ENCODE results near the gene CD180.

The CD180 gene

DNA sequence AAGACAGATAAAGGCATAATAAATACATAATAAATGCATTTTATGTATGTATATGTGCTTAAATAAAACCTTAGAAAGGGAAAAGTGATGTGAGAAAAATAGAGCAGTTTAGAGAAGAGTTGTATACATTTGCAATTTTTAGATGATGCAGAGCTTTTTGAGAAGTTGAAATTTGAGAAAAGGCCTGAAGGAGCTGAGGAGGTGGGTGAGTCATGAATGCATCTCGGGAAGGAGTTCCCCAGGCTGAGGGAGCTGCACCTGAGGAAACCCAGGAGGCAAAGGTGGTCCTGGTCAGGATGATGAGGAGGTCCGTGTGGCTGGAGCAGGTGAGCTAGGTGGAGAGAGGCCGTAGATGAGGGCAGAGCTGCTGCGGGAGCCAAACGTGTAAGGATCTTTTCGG, 17.4 kb upstream of the CD180 start:
- TF ChIP-seq REST (IDR thresholded peaks at IDR 0.05; ENCODE audit: insufficient read depth in 1 of 2, low read depth in 2 of 2, low read length in 2 of 2) (no peak), TAF1 (IDR thresholded peaks at IDR 0.05; ENCODE audit: borderline replicate concordance, insufficient read depth, low read length) (no peak)

DNA sequence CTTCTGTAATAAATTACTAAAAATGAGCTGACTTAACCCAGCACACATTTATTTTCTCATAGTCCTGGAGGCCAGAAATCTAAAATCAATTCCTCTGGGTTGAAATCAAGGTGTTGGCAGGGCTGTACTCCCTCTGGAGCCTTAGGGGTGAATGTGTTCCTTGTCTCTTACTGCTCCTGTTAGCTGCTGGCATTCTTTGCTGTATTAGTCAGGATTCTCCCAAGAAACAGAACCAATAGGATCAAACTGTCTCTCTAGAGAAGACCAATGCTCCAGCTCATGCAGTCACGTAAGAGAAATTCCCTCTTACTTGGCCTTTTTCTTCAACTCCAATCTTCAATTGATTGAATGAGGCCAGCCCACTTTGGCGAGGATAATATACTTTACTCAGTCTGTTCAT, 15.3 kb upstream of the CD180 start:
- TF ChIP-seq SIN3A (IDR thresholded peaks at IDR 0.05; ENCODE audit: borderline replicate concordance, insufficient read depth, low read length) (no peak), FOXP2 (optimal IDR thresholded peaks at IDR 0.05; ENCODE audit: borderline replicate concordance, extremely low read depth, extremely low read length, insufficient read depth) (no peak), POLR2AphosphoS5 (IDR thresholded peaks at IDR 0.05; ENCODE audit: low read depth, low read length) (no peak), REST (IDR thresholded peaks at IDR 0.05; ENCODE audit: insufficient read depth in 1 of 2, low read depth in 2 of 2, low read length in 2 of 2) (no peak), TAF1 (IDR thresholded peaks at IDR 0.05; ENCODE audit: borderline replicate concordance, insufficient read depth, low read length) (no peak)

GRCh38 chr5:67209141-67209771, 12.7 kb upstream of the CD180 start:
- TF ChIP-seq POLR2AphosphoS5 (IDR thresholded peaks at IDR 0.05; ENCODE audit: low read depth, low read length) (no peak), REST (IDR thresholded peaks at IDR 0.05; ENCODE audit: insufficient read depth in 1 of 2, low read depth in 2 of 2, low read length in 2 of 2) (no peak), TAF1 (IDR thresholded peaks at IDR 0.05; ENCODE audit: borderline replicate concordance, insufficient read depth, low read length) (no peak), SIN3A (IDR thresholded peaks at IDR 0.05; ENCODE audit: borderline replicate concordance, insufficient read depth, low read length) (no peak), FOXP2 (optimal IDR thresholded peaks at IDR 0.05; ENCODE audit: borderline replicate concordance, extremely low read depth, extremely low read length, insufficient read depth) (no peak)

GRCh38 chr5:67208403-67208802, 11.8 kb upstream of the CD180 start:
- TF ChIP-seq SIN3A (IDR thresholded peaks at IDR 0.05; ENCODE audit: borderline replicate concordance, insufficient read depth, low read length): no peak

DNA sequence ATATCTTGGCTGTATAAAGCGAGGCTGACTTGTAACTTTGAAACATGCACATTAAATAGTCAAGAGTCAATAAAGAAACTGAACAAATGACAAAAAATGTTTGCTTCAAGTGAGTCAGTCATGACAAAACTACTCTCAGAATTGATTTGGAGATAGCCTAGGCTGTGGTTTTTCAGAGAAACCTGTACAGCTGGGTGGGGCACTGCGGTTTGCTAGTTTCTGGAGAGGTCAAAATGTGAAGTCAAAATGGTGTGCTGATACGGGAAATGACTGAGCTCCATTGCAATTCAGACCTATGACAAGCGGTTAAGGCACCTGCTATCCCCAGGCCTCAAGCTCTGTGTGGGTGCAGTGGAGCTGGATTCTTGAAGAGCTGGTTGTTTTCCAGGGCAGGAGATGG, 10.3 kb upstream of the CD180 start:
- TF ChIP-seq FOXP2 (optimal IDR thresholded peaks at IDR 0.05; ENCODE audit: borderline replicate concordance, extremely low read depth, extremely low read length, insufficient read depth) (no peak), TAF1 (IDR thresholded peaks at IDR 0.05; ENCODE audit: borderline replicate concordance, insufficient read depth, low read length) (no peak), SIN3A (IDR thresholded peaks at IDR 0.05; ENCODE audit: borderline replicate concordance, insufficient read depth, low read length) (no peak), REST (IDR thresholded peaks at IDR 0.05; ENCODE audit: insufficient read depth in 1 of 2, low read depth in 2 of 2, low read length in 2 of 2) (no peak), POLR2AphosphoS5 (IDR thresholded peaks at IDR 0.05; ENCODE audit: low read depth, low read length) (no peak)
